Nephron progenitor cell (in vitro differentiated cells): ENCODE results near the gene SLC39A7.
A peak's percentile ranks its signal among the peaks of the same experiment; 100 is the strongest.

ENCODE experiments used
- DNase-seq: peaks from one replicate; pipeline ENCODE4 v3.0.0; 2021
- H3K27ac Mint-ChIP-seq: 2 replicates; pipeline ENCODE4 v1.8.0; 2021; ENCODE audit warnings: mild to moderate bottlenecking, moderate library complexity, mixed read lengths
- H3K27me3 Mint-ChIP-seq: 2 replicates; pipeline ENCODE4 v1.8.0; 2021; ENCODE audit warnings: mild to moderate bottlenecking, low read depth, mixed read lengths; ENCODE audit not compliant: poor library complexity
- H3K36me3 Mint-ChIP-seq: 2 replicates; pipeline ENCODE4 v1.8.0; 2021; ENCODE audit warnings: low read depth, mixed read lengths
- H3K4me1 Mint-ChIP-seq: 2 replicates; pipeline ENCODE4 v1.8.0; 2021; ENCODE audit warnings: mixed read lengths
- H3K4me3 Mint-ChIP-seq: 2 replicates; pipeline ENCODE4 v1.8.0; 2021; ENCODE audit warnings: mild to moderate bottlenecking, moderate library complexity, mixed read lengths
- H3K9me3 Mint-ChIP-seq: 2 replicates; pipeline ENCODE4 v1.8.0; 2021; ENCODE audit warnings: mild to moderate bottlenecking, moderate library complexity, mixed read lengths
- TF ChIP-seq, protein P1 (sequence below): fragments of 200-600 bp; sonication (generic); IDR thresholded peaks from 2 replicates; pipeline ENCODE4 v1.5.0; 2021; ENCODE audit warnings: antibody characterized with exemption

Gene SLC39A7

DNA sequence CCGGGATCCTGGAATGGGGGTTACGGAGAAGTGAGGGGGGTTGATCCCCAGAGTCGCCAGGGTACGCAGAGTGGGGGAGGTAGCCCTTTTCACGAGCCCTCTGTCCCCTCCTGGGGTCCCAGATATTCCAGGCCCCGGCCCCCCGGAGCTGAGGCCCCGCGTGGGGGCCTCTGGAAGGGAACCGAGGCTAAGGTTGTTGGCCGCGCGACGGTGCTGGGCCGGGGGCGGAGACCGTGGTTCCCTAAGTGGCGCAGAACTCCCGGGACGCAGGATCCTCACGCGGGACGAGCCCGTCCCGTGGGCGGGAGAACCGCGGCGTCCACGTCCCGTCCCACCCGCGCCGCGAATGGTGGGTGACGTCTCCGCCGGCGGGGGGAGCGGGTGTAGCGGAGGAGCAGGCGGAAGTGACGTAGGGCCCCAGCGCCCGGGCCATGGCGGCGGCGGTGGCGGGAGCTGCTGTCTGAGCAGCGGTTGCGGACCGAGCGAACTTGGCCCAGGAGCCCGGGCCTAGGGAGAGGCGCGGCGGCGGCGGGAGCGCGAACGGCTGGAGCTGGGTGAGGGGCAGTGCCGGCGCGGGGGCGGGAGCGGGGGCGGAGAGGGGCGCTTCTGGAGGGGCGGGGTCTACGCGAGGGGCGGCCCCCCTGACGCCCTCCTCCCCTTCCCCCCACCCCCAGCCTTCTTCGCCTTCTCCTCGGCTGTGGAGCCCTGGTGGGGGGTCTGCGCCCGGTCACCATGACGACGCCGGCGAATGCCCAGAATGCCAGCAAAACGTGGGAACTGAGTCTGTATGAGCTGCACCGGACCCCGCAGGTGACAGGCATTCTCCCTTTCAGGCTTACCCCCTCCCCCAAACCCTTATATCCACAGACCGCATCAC lies 7.7 kb downstream of the SLC39A7 start, which contains the start of gene RING1:
TSS of gene RING1 (plus strand) at position 410 of the 877 bp plus-strand sequence. CDS start at position 733, 323 bp downstream.
- peaks cover 73% of the 10 kb centered on the region for H3K4me1 Mint-ChIP-seq
- H3K36me3 Mint-ChIP-seq = peaks cover 24% of the 10 kb centered on the region
- peak within 1 kb of the TSS; percentile 90 for H3K4me3 Mint-ChIP-seq
- DNase-seq = peak; percentile 85
- H3K9me3 Mint-ChIP-seq = no peaks in the 10 kb centered on the region
- peak within 1 kb of the TSS; percentile 93 for H3K27ac Mint-ChIP-seq
- H3K27me3 Mint-ChIP-seq = peaks cover 48% of the 10 kb centered on the region
- TF ChIP-seq, protein P1, sequence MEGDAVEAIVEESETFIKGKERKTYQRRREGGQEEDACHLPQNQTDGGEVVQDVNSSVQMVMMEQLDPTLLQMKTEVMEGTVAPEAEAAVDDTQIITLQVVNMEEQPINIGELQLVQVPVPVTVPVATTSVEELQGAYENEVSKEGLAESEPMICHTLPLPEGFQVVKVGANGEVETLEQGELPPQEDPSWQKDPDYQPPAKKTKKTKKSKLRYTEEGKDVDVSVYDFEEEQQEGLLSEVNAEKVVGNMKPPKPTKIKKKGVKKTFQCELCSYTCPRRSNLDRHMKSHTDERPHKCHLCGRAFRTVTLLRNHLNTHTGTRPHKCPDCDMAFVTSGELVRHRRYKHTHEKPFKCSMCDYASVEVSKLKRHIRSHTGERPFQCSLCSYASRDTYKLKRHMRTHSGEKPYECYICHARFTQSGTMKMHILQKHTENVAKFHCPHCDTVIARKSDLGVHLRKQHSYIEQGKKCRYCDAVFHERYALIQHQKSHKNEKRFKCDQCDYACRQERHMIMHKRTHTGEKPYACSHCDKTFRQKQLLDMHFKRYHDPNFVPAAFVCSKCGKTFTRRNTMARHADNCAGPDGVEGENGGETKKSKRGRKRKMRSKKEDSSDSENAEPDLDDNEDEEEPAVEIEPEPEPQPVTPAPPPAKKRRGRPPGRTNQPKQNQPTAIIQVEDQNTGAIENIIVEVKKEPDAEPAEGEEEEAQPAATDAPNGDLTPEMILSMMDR = no peak

DNA sequence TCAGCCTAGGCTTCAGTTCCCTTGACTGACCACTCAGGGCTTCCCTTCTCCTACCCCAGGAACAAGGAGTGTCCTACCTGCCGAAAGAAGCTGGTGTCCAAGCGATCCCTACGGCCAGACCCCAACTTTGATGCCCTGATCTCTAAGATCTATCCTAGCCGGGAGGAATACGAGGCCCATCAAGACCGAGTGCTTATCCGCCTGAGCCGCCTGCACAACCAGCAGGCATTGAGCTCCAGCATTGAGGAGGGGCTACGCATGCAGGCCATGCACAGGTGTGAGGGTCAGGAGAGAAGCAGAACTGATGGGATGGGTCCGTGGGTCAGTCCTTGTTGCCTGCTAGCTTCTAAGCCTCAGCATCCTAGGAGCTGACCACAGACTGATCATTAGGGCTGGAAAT lies 9.2 kb downstream of the SLC39A7 start:
- Mint-ChIP-seq H3K36me3 (peaks cover 22% of the 10 kb centered on the region), H3K9me3 (no peaks in the 10 kb centered on the region), H3K4me1 (peaks cover 76% of the 10 kb centered on the region), H3K27me3 (peaks cover 57% of the 10 kb centered on the region), H3K27ac (no peak overlapping the region), H3K4me3 (peak overlapping the region; percentile 90)
- TF ChIP-seq, protein P1 = no peak
- no peak for DNase-seq

DNA sequence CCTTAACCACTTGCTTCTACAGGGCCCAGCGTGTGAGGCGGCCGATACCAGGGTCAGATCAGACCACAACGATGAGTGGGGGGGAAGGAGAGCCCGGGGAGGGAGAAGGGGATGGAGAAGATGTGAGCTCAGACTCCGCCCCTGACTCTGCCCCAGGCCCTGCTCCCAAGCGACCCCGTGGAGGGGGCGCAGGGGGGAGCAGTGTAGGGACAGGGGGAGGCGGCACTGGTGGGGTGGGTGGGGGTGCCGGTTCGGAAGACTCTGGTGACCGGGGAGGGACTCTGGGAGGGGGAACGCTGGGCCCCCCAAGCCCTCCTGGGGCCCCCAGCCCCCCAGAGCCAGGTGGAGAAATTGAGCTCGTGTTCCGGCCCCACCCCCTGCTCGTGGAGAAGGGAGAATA lies 10.5 kb downstream of the SLC39A7 start:
- Mint-ChIP-seq H3K4me1 (peaks cover 76% of the 10 kb centered on the region), H3K27ac (no peak overlapping the region), H3K27me3 (peaks cover 54% of the 10 kb centered on the region), H3K4me3 (no peak overlapping the region), H3K9me3 (no peaks in the 10 kb centered on the region), H3K36me3 (peaks cover 22% of the 10 kb centered on the region)
- TF ChIP-seq, protein P1 = no peak
- no peak for DNase-seq

DNA sequence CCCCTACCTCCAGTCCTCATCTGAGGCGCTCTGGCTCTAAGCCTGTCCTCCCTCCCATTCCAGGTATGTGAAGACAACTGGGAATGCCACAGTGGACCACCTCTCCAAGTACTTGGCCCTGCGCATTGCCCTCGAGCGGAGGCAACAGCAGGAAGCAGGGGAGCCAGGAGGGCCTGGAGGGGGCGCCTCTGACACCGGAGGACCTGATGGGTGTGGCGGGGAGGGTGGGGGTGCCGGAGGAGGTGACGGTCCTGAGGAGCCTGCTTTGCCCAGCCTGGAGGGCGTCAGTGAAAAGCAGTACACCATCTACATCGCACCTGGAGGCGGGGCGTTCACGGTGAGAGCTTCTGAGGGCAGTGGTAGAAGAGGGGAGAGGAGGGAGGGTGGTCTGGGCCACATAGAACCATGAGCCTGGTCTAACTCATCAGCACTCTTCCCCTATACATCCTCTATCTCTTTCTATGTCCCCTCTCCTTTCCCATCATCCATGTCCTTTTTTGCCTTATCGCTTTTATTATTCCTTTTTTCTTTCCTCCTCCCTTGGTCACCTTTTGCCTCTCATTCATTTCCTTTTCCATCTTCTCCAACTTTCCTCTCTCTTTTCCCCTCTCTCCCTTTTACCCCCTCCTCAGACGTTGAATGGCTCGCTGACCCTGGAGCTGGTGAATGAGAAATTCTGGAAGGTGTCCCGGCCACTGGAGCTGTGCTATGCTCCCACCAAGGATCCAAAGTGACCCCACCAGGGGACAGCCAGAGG lies 11.2 kb downstream of the SLC39A7 start:
- Mint-ChIP-seq H3K4me3 (peak overlapping the region; percentile 56), H3K27me3 (peaks cover 57% of the 10 kb centered on the region), H3K9me3 (no peaks in the 10 kb centered on the region), H3K4me1 (peaks cover 72% of the 10 kb centered on the region), H3K27ac (no peak overlapping the region), H3K36me3 (peaks cover 22% of the 10 kb centered on the region)
- no peak for DNase-seq
- TF ChIP-seq, protein P1 = no peak

DNA sequence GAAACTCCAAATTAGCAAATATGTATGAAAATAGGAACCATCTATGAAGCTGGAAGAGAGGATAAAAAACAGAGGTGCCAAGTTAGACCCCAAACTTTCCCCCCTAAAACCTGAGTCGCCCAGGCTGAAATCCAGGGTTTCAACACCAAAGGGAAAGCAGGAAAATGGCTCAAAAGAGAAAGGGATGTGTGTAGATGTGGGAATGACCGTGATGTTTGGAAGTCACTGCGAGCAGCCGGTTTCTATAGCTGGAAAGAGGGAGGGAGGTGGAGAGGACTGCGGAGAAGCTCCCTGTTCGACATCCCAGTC lies 12.1 kb downstream of the SLC39A7 start:
- TF ChIP-seq, protein P1 = no peak
- peak overlapping the region; percentile 85 for H3K4me3 Mint-ChIP-seq
- H3K36me3 Mint-ChIP-seq = peaks cover 22% of the 10 kb centered on the region
- no peak overlapping the region for H3K27ac Mint-ChIP-seq
- DNase-seq = no peak
- H3K9me3 Mint-ChIP-seq = no peaks in the 10 kb centered on the region
- peaks cover 66% of the 10 kb centered on the region for H3K27me3 Mint-ChIP-seq
- H3K4me1 Mint-ChIP-seq = peaks cover 72% of the 10 kb centered on the region
